ENCODE results near the gene ANKRD33.

ANKRD33 gene

DNA sequence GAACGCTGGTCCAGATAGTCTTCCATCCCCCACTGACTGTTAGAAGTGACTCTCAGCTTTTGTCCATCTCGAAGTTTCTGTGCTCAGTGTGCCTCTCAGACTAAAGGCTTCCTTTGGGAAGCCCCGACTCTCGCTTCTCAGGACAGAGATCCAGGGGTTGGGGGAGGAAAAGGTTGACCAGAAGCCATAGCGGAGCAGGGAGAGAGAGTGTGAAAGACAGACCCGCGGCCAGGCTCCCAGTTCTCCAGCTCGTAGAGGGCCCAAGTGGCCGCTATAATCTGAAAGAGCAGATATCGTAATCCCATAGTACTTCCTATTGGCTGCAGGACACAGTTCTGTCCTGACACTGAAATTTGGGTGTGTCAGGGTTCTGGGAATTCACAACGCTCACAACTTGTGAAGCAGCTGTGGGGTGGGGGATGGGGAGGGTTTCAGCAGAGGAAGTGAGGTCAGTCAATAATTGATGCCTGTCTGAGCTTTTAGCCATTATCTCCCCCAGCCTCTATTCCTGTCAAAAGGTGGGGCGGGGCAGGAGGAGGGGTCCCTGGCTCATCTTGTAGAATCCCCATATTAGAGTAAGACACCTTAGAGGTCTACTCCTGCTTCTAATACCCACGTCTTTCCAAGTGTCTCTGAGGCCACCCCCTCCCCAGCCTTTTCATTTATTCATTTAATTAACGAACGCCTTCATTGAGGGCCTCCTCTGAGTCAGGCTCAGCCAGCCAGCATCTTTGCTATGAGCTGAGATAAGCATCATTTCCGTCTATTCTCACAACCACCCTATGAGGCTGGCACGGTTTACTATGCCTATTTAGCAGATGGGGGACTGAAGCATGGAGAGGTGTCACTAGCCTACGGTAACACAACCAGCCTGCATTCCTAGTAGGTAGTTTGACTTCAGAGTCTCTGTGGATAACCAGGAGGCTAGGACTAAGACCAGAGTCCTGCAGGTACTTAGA lies 17.8 kb downstream of the ANKRD33 start:
- no peak for DNase-seq (ENCODE audit: low spot score)
- TF ChIP-seq, protein P1, sequence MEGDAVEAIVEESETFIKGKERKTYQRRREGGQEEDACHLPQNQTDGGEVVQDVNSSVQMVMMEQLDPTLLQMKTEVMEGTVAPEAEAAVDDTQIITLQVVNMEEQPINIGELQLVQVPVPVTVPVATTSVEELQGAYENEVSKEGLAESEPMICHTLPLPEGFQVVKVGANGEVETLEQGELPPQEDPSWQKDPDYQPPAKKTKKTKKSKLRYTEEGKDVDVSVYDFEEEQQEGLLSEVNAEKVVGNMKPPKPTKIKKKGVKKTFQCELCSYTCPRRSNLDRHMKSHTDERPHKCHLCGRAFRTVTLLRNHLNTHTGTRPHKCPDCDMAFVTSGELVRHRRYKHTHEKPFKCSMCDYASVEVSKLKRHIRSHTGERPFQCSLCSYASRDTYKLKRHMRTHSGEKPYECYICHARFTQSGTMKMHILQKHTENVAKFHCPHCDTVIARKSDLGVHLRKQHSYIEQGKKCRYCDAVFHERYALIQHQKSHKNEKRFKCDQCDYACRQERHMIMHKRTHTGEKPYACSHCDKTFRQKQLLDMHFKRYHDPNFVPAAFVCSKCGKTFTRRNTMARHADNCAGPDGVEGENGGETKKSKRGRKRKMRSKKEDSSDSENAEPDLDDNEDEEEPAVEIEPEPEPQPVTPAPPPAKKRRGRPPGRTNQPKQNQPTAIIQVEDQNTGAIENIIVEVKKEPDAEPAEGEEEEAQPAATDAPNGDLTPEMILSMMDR (IDR thresholded peaks at IDR 0.05; ENCODE audit: extremely low read depth, missing control alignments), result no peak

DNA sequence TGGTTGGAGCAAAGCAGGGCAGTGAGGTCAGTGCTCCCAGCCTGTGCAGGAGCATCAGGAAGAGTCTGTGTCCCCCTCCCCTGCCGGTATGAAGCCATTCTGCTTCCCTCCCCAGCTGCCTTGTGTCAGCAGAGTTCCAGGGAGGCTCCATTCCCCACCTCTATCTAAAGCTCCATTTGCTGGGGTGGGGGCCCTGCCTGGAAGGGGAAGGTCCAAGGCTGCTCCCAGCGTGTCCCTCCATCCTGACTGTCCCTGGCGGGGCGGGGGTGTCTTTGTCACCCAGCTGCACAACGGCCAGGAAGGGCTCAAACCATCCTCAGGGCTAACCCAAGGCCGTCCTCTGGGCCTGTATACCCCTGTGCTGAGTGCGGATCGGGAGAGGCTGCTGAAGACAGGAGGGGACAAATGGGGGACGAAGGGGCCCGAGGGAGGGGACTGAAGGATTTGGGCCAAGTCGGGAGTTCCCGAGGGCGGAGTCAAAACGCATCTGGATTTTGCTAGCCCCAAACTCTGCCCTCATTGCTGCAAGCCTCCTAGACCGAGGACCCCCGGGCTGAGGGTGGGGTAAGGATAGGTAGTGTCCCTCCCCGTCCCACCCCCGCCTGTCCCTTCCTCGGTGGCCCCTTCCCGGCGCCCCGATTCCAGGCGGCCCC lies 18.7 kb downstream of the ANKRD33 start:
- TF ChIP-seq, protein P1 (IDR thresholded peaks at IDR 0.05; ENCODE audit: extremely low read depth, missing control alignments), result no peak

DNA sequence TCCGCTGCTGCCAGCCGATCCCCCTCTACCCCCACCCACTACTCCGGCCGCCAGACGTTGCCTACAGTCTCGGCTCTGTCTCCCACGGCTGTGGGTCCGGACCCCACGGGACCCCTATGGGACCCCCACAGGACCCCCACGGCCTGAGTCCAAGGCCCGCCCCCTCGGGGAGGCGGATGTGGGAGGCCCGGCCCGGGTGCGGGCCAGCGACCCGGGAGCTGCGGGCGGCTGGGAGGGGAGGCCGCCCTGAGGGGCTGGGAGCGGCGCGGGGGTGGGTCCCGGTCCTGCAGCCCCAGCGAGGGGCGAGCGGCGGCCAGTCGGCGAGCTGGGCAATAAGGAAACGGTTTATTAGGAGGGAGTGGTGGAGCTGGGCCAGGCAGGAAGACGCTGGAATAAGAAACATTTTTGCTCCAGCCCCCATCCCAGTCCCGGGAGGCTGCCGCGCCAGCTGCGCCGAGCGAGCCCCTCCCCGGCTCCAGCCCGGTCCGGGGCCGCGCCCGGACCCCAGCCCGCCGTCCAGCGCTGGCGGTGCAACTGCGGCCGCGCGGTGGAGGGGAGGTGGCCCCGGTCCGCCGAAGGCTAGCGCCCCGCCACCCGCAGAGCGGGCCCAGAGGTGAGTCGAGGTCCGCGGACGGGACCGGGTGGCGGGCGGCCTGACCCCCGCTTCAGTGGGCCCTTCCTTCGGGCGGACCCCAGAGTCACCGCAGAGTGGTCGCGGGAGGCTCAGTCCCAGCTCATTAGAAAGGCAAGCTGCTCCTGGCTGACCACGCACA lies 19.4 kb downstream of the ANKRD33 start, which contains the start of gene ACVRL1:
Gene ACVRL1 (plus strand): TSS at position 422 of the 773 bp plus-strand sequence. CDS start 4,971 bp downstream, outside the sequence.
- TF ChIP-seq, protein P1 (IDR thresholded peaks at IDR 0.05; ENCODE audit: extremely low read depth, missing control alignments), result no peak
- DNase-seq (ENCODE audit: low spot score), result peak; percentile 31

More for the DNA sequence above, 18.7 kb downstream of the ANKRD33 start:
- DNase-seq (ENCODE audit: low spot score), result no peak

DNA sequence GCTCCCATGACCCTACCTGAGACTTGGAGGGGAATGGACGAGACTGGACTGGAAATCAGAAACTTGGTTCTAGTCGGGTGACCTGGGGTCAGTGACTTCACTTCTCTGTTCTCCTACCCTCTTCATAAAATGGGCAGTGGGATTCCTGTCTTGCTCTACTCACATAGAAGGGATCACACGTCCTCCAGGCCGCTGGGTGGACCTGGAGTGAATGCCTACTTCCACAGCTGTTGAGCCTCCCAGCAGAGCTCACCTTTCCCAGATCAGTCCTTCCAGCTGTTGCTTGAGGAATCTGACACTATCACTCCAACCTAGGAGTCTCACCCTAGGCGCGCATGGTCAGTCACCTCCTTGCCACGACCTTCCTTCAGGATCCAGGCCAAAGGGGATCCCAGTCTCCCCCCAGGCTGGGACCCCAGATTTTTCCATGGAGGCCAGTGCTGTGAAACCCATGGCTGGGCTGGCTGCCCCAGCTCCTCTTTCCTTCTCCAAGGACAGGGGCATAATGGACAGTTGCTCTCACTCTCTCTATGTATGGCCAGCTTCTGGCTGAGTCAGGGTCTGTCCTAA lies 20.0 kb downstream of the ANKRD33 start:
- DNase-seq (ENCODE audit: low spot score), result no peak

DNA sequence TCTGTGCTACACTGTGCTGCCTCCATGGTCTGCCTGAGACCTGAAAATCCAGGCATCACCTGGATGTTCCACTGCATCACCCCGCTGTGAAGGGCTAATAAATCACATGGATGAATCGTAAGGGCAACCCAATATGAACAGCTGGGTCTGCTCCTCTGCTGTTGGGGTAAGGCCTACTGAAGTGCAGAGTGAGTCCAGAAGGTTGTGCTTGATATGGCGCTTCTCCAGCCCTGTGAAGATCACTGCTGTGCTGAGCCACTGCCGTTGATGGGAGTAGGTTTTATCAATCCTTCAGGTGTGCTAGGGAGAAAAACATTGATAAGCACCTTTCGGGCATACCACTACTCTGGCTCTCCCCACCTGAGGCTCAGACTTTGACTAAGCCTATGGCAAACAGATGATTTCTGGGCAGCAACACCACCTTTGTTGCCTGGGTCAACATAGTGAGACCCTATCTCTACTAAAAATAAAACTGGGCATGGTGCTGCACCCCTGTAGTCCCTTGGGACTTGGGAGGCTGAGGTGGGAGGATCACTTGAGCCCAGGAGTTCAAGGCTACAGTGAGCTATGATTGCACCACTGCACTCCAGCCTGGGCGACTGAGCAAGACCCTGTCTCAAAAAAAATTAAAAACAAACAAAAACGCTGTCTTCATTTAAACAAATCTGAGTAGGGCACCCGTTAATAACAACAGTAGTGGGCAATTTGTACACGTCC lies 21.1 kb downstream of the ANKRD33 start:
- TF ChIP-seq, protein P1 (IDR thresholded peaks at IDR 0.05; ENCODE audit: extremely low read depth, missing control alignments), result no peak
- no peak for DNase-seq (ENCODE audit: low spot score)

More for the DNA sequence above, 20.0 kb downstream of the ANKRD33 start:
- TF ChIP-seq, protein P1 (IDR thresholded peaks at IDR 0.05; ENCODE audit: extremely low read depth, missing control alignments), result no peak

DNA sequence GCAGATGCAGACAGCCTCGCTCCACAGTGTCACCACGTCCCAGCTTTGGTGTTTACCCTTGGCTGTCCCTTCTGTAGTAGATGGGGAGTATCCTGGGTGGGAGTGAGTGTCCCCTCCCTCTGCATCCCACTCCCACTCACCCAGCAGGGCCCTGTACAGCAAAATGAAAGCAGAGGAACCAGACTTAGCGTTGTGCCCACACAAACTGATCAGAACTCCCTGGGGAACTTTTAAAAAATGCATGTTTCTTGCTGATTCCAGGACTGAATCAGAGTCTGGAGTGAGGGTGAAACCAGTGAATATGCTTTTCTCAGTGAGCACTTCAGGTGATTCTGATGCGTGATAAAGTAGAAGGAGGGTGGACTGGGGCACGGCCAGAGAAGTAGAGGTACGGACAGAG lies 22.3 kb downstream of the ANKRD33 start:
- DNase-seq (ENCODE audit: low spot score), result no peak
- TF ChIP-seq, protein P1 (IDR thresholded peaks at IDR 0.05; ENCODE audit: extremely low read depth, missing control alignments), result no peak

All from GM20000 (cell line).